Uterus (tissue), 2 donors: ENCODE data around the gene LGALS16.

Experiments
- POLR2A ChIP-seq, 2 donors: fragments of 450-650 bp; IDR thresholded peaks; one replicate each; pipeline ENCODE4 v1.6.1; 2016; ENCODE audit warnings: antibody characterized with exemption in 2 of 2, mild to moderate bottlenecking in 1 of 2, moderate library complexity in 1 of 2
- TF ChIP-seq, protein P1 (sequence below), 4 experiments: fragments of 200-600 bp in 2 of 4; fragments of 450-650 bp in 2 of 4; sonication (generic) in 2 of 4; IDR thresholded peaks; one replicate each; pipeline ENCODE4 v1.5.1; 2016 to 2019; ENCODE audit warnings: antibody characterized with exemption in 4 of 4, mild to moderate bottlenecking in 2 of 4, moderate library complexity in 1 of 4

GRCh38 chr19:39692822-39693221 is 37.1 kb downstream of the LGALS16 start:
- TF ChIP-seq, protein P1, sequence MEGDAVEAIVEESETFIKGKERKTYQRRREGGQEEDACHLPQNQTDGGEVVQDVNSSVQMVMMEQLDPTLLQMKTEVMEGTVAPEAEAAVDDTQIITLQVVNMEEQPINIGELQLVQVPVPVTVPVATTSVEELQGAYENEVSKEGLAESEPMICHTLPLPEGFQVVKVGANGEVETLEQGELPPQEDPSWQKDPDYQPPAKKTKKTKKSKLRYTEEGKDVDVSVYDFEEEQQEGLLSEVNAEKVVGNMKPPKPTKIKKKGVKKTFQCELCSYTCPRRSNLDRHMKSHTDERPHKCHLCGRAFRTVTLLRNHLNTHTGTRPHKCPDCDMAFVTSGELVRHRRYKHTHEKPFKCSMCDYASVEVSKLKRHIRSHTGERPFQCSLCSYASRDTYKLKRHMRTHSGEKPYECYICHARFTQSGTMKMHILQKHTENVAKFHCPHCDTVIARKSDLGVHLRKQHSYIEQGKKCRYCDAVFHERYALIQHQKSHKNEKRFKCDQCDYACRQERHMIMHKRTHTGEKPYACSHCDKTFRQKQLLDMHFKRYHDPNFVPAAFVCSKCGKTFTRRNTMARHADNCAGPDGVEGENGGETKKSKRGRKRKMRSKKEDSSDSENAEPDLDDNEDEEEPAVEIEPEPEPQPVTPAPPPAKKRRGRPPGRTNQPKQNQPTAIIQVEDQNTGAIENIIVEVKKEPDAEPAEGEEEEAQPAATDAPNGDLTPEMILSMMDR (IDR thresholded peaks at IDR 0.05) = no peak
- no peak for TF ChIP-seq POLR2A (IDR thresholded peaks at IDR 0.05)
